ENCODE measurements around the gene MAP3K7.

MAP3K7 gene

DNA sequence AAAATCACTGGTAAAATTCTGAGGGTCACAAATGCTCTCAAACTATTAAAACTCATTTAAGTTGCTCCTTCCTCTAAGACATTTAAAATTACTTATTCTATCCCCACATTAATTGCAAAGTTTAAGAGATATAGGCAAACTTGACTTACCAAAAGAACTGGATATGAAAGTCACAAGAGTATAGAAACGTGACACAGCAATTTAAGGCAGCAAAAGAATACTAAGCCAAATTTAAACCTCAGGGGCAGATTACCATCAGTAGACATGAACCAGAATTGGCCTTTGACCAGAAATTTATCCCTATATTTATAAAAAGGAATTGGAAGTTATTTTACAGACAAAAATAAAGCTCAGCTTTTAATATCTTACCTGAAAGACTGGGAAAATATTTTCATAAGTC, 56.0 kb downstream of the MAP3K7 start:
- no peak for DNase-seq

DNA sequence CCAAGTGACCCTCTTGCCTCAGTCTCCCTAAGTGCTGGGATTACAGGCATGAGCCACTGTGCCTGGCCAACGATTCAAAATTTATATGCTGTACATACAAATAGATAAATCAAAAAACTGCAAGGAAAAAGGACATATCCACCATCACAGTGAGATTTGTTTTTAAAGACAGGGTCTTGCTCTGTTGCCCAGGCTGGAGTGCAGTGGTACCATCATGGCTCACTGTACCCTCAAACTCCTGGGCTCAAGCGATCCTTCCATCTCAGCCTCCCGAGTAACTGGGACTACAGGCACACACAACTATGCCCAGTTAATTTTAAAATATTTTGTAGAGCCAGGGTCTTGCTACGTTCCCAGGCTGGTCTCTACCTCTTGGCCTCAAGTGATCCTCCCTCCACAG, 61.5 kb downstream of the MAP3K7 start:
- DNase-seq = no peak

DNA sequence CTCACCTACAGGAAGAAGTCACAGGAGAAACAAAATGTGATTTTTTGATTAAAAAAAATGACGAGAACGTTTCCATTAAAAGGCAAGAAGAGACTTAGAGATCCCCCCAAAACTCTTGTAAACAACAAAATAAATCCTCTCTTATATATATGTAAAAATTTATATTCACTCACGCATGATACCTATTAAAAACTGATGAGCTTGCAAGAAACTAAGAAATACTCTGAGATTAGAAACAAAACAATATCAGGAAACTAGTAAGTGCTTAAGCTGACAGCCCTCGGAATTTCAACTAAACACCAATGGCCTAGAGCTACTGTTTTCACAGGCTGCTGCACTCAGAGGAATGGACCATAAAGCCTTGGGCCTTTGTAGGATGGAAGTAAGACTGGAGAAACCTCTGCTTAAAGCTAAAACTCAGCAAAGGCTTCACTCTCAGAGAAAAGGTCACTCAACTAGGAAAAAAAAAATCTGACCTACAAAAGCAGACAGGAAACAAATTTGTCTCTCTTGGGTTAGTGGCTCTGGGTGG, 63.0 kb downstream of the MAP3K7 start:
- DNase-seq = no peak

DNA sequence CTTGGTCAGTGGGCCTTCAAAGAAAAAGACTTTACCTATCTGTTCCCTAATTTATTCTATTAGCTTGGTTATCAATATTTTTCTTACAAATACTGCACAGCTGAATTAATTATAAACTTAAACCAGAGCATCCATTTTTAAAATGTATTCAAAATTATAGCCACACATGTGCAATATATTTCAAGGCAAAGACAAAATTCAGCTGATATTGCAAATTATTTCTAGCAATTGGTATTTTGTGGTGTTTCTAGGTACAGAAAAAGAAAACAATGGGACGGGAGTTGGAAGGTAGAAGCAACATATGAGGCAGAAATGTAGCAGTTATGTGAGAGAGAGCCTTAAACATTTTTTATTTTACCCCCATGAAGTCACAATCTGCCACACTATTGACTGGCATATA, 64.9 kb downstream of the MAP3K7 start:
- DNase-seq = no peak

DNA sequence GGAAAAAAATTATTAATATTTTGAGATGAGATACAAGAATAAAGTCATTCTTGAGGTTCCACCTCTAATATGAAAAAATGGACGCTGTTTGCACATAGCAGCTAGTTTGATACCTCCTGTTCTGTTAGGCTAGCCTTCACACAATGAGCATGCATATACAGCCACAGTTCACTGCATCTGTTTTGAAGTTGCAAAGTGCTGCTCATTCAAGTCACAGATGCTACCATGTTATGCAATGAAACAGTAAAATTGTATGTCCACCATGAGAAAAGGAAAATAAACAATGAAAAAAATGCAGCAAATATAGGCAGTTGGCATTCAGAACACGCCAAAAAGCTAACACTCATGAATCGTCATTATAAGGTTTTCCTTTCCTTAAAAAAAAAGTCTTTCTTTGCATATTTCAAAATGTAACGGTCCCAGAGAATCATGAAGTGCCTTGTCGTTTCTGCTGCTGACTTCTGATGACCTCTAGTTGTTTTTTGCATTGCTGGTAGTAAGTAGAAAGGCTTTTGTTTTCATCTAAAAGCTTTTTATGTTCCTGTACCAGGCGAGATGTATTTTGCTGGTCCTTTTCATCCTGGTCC, 70.7 kb downstream of the MAP3K7 start:
- DNase-seq = peak in 1 of 56 donors; percentile 1

DNA sequence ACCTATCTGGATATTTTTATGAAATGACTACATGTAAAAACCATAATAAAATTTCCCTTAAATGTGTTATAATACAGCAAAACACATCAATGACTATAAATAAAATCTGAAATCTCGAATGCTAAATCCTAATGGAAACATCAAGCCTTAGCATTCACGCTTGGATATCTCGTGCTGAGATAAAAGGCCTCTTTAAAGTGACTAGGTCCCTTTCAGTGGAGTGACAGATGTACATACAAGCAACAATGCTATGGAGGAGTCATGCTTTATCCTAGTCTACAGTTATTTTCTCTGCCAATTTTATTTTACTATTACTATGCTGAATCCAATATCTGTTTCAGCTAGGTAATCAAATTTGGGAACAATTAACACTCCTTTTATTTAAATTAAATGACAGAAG, 72.4 kb downstream of the MAP3K7 start:
- no peak for DNase-seq

DNA sequence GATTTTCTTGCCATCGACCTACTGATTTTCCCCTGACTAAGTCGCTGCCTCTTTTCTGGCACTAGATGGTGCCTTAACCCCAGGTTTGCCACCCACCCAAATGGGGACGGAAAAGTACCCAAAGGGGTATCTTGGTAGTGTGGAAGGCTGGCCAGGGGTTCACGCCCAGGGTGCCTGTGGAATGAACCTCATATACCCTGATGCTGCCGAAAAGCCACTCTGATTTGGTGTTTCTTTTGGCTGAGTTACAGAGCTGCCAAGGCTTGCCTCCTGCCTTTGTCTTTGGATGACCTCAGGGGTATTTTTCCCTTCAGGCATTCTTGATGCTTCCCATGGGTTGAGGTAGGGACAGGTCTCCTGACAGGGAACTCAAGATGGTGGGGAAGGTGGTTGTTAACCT, 78.1 kb downstream of the MAP3K7 start:
- DNase-seq = no peak

DNA sequence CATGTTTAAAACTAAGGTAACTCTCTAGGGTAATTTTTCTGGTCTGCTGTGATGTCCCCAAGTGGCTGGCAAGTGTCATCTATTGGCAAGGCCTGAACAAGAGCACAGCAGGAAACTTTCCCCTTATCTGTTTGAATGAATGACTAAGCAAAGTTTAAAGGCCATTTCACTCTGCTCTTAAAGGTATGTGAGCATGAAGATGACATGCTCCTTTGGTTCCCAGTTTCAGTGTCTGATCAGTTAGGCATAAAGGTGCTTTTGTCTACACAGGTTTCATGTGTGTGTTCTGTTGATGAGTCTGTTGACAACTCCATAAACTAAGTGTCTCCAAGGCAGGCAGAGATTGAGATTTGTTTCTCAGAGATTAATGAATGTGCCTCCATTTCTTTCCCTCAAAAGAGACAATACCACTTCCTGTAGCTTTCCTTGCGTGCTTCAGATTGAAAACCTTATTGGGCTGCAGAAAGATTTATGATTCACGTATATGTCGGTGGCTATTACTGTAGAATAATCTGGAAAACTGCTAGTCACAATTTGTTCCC, 83.9 kb downstream of the MAP3K7 start:
- no peak for DNase-seq

DNA sequence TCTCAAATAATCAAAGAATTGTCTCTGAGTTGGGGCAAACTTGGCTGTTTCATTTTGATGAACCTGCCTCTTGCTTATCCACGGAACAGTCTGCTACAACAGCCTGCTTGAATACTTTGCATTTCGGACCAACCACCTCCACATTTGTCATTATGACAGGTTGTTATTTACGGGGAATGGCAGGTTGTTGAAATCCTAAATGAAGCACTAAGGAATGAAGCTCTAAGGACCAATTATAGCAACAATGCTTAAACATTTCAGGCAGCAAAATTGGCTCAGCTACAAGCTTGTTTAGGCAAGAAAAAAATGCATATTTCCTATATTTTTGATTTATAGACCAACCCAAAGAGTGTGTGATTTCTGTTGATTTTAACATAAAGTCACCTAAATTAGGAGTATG, 84.5 kb downstream of the MAP3K7 start:
- no peak for DNase-seq

DNA sequence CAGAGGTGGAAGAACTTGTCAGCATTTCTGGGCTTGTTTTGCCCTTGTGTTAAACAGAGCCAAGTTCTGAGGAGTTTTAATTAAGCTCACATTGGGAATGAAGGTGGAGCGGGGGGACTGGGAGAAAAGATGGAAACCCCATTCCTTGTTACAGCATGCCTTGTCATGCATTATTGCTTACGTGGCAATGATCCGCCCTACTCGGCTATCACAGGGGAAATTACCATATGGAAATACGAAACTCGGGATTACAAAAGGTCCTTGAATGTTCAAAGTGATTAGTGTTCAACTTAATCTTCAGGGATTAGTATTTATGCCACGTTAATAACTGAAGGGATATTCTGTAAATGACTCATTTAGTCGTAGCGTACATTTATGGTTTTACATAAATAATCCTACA, 86.4 kb downstream of the MAP3K7 start:
- no peak for DNase-seq

DNA sequence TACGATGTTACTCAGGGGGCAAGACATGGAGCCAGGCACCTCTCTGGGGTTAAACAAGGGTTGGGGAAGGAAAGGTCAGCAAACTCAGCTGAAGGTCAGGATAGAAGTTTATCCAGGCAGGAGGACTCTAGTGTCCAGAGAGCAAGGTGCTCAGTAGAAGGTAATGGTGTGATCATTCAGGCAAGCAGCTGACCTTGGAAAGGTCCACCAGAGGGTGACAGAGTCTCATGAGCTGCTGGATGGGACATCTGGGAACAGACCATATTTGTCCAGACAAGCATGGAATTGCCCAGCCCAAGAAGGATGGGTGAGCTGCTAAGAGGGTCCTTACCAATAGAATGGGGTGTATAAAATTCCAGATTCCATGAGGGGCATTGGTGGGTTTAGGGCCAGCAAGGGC, 89.5 kb downstream of the MAP3K7 start:
- no peak for DNase-seq

DNA sequence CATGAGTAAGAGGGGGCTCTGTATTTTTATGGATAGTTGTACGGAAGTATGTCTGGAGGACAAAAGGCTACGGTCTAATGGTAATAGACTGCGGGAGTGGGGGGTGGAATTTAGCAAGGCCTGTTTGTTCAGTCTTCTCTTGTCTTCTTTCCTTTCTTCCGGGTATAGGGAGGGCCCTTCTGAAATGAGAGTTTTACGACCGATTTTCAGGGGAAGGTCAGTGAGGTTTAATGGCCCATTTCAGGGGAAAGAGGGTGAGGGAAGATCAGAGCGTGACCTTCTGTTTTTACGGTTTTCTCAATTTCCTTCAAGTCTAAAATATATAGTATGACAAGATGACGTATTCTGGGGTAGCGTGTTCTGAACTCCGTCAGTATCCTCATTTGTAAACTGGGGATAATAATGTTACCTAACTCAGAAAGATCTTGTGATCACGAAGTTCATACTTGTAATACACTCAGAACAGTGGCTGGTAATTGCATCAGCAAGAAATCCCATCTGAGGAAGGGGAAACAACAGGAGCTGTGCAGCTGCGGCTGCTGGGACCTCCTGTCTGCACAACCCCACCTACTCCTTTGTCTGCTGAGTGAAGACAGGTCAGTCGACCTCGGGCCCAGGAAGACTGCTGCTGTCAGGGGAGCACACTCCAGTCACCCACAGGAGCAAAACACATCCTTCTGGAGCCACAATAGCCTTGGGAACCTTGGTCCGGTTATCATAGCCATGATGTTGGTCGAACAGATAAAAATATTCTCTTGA, 90.4 kb downstream of the MAP3K7 start:
- DNase-seq = no peak

DNA sequence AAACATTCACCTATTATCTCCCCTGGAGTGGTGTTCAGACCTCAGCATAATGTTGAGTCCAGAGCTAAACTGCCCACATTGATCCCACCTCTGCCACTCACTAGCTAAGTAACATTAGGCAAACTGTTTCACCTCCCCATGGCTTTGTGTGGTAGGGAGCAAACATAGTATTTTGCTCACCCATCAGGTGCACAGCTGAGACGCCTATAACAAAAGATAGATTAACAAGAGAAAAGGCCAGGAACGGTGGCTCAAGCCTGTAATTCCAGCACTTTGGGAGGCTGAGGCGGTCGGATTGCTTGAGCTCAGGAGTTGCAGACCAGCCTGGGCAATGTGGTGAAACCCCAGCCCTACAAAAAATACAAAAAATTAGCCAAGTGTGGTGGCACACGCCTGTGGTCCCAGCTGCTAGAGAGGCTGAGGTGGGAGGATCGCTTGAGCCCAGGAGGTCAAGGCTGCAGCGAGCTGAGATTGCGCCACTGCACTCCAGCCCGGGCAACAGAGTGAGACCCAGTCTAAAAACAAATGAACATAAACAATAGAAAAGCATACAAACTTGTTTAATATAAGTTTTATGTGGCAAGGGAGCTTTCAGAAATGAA, 91.6 kb downstream of the MAP3K7 start:
- no peak for DNase-seq

DNA sequence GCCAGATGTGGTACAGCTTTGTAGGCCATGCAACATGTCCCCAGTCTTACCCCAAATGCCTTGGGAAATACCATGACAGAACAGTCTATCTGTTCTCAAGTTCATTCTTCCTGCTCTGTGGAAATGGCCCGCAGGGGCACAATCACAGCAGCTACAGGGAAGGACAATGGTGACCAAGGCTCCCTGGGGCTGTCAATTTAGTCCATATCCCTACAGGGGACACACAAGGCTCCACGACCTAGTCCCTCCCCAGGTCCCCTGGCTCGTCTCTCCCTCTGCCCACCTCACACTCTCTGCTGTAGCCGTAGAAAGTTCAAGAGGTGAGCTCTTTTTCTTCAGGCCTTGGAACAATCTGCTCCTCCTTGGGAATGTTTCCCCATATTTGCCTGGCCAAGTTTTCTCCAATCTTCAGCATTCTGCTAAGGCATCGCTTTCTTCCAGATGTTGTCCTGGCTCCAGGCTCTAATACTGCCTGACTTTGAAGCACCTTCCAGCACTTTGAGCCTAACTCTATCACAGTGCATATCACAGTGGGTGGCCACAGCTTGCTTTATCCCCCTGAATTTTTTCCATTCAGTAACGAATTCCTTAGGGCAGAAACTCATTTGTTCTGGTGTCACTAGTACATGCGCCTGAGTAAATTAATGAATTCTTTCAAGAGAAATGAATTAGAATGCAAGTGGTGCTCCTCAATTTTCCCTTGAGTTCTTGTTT, 92.6 kb downstream of the MAP3K7 start:
- no peak for DNase-seq

DNA sequence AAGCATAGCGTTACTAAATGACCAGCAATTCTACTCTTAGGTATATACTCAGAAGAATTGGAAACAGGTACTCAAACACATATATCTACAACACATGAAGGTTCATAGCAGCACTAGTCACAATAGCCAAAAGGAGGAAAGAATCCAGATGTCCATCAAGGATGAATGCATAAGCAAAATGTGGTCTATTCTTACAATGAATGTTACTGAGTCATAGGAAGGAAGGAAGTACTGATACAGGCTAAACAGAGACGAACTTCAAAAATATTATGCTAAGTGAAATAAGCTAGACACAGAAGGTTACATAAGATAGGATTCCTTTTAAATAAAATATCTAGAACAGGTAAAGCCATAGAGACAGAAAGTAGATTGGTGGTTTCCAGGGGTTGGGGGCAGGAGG, 93.5 kb downstream of the MAP3K7 start:
- no peak for DNase-seq

DNA sequence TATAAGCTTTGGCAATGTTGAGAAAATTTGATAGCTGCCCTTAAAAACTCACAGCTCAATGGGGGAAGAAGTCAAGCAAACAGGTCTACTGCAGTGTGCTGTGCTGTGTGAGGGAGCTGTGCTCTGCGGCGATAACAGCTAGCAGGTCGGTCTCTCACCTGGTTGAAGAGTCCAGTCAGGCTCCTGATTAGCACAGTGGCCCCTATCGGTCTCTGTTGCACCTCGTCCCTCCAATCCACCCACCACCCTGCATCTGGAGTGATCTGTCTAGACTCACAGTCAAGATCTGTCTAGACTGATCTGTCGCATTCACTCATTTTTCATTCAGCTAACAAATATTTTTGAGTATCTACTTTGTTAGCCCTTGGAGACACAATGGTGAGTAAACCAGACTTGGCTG, 94.1 kb downstream of the MAP3K7 start:
- DNase-seq = no peak

DNA sequence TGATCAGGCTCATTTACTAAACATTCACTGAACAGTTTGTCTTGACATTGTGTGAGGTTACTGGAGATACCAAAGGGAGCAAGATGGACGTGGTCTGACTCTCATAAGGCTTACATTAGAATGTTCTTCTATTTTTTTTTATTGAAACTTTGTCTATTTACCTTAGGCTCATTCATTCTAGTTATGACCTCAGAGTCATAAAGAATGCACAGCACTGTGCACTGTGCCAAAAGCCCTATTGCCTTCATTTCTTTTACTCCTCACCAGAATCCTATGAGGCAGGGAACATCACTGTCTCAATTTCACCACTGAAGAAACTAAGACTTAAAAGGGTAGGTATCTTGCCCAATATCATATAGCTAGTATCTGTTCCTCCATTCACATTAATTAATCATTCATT, 94.5 kb downstream of the MAP3K7 start:
- no peak for DNase-seq

DNA sequence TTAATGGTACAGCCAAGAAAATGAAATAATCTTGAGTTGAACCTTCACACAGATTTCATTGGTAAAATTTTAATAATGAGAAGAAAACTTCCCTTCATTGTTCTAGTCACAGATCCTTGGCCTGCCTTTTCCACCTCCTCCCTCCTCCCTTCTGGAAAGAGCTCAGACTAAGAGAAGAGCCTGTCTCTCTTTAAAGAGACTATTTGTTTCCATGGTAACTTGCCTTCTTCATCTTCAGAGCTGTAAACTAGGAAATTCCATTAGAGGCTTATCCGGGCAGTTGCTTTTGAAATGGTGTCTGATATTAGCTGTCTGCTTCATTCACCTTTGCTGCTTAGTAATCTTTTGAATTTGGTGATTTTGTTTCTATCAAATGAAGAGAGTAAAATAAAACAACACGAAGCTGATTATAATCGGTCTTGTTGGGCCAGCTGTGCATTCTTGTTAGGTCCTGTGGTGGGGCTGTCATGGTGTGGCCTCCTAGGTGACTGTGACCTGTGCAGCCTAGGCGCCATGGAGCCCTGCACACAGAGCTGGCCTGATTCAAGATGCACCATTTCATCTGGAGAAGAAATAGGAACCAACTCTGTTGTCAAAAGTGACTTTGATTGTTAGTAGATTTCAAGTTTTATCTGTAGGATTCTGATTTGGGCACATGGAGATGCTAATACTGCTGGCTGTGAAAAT, 96.7 kb downstream of the MAP3K7 start:
- no peak for DNase-seq

DNA sequence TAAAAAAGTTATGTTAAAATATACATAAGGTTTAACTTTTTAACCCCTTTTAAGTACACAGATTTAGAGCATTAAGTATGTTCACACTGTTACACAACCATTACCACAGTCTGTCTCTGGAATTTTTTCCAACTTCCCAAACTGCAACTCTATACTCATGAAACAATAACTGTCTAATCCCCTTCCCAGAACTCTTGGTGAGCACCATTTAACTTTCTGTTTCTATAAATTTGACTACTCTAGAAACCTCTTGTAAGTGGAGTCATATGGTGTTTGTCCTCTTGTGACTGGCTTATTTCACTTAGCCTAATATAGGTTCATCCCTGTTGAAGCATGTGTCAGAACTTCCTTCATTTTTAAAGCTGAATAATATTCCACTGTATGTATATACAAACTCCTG, 98.1 kb downstream of the MAP3K7 start:
- no peak for DNase-seq

DNA sequence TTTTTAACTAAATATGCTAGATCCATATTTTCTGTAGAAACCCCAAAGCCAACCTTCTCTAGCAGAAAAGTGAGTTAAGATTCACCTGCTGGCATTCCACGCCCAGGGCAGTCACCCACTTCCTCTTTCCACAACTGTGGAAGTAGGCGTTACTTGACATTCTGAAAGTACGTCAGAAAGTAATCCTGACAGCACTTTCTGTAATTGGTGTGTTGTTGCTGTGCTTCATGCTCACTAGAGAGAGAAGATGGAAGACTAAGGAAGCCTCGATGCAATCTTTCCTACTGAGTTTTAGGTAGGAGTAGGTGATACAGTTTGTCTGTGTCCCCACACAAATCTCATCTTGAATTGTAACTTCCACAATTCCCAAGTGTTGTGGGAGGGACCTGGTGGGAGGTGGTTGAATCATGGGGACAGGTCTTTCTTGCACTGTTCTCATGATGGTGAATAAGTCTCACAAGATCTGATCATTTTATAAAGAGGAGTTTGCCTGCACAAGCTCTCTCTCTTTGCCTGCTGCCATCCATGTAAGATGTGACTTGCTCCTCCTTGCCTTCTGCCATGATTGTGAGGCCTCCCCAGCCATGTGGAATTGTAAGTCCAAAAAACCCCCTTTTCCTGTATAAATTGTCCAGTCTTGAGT, 101.1 kb downstream of the MAP3K7 start:
- no peak for DNase-seq

DNA sequence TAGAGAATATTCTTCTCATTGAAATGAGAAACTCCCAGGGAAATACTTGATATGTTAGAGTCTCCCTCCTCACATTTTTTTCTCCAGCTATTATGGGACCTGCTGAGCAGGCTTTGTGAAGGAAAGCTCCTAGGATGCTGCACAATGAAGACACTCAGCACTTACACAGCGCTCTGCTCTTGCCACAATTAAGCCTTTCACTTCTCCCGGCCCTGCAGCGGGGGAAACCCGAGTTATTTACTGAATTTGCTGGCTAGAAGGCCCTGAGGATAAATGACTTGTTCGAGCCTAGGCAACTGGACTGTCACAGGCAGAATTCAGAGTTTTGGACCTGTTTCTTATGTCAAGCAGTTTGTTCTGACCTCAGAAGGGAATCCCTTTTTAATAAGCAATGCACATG, 102.0 kb downstream of the MAP3K7 start:
- DNase-seq = peak in 52 of 56 donors; percentile 9 to 86 (median 56)
